ENCODE results near the gene FOXO4.

- TF ChIP-seq CTCF (IDR thresholded peaks at IDR 0.05) (no peak), POLR2A (IDR thresholded peaks at IDR 0.05) (no peak)
Observed at GRCh38 chrX:71067712-71068043, 28.0 kb upstream of the FOXO4 start.
